Testis (tissue), 3 donors: ENCODE data around the gene DAND5. TPM values are rescaled to one million over a fixed set of nuclear protein-coding genes. Genes with fewer than 3 reads are reported as not detected.

Experiments
- DNase-seq: peaks from one replicate; pipeline ENCODE4 v3.0.0-alpha.2; 2019
- H3K27ac ChIP-seq, 2 donors: fragments of 200-600 bp; sonication (generic); one replicate each; pipeline ENCODE4 v1.5.1; 2019
- H3K27me3 ChIP-seq: fragments of 200-600 bp; sonication (generic); one replicate; pipeline ENCODE4 v1.5.1; 2019
- H3K36me3 ChIP-seq: fragments of 200-600 bp; sonication (generic); one replicate; pipeline ENCODE4 v1.5.1; 2017; ENCODE audit warnings: low read depth; ENCODE audit errors: missing control alignments
- H3K4me1 ChIP-seq: fragments of 200-600 bp; sonication (generic); one replicate; pipeline ENCODE4 v1.5.1; 2019
- H3K4me3 ChIP-seq, 2 donors: fragments of 200-600 bp; sonication (generic); one replicate each; pipeline ENCODE4 v1.5.1; 2017 to 2019
- H3K9me3 ChIP-seq: fragments of 200-600 bp; sonication (generic); one replicate; pipeline ENCODE4 v1.5.1; 2017
- POLR2A ChIP-seq: fragments of 450-650 bp; IDR thresholded peaks from one replicate; pipeline ENCODE4 v1.6.1; 2017; ENCODE audit warnings: antibody characterized with exemption, mild to moderate bottlenecking, moderate library complexity
- WGBS, 2 donors: methylation state at CpG; one replicate each; pipeline ENCODE4 v1.1.5; 2018; 5-methylcytosine and 5-hydroxymethylcytosine counted together
- intact Hi-C: fragments of 100-400 bp; cut with DNase I; formaldehyde crosslinking; loops from one replicate; pipeline ENCODE4 v1.15.1; 2023; ENCODE audit warnings: low total_unique reads
- polyA plus RNA-seq: library from polyadenylated mRNA; stranded (reverse); fragments of 350-450 nt; fragmentation: Illumina TruSeq; extraction: RNeasy Lipid Tissue Mini Kit (QIAGEN cat#74804); gene quantifications from one replicate; pipeline ENCODE4 v1.2.3, GENCODE V29; 2014; ENCODE audit warnings: low read depth, low replicate concordance; ENCODE audit not compliant: insufficient read depth
- total RNA-seq, 2 donors: library from RNA; depleted of rRNA; stranded (reverse); fragments of >200 nt; gene quantifications; one replicate each; pipeline ENCODE4 v1.2.3, GENCODE V29; 2016
- TF ChIP-seq, protein P1 (sequence below), 3 experiments: fragments of 450-650 bp in 2 of 3; fragments of 200-600 bp in 1 of 3; sonication (generic) in 1 of 3; IDR thresholded peaks; one replicate each; pipeline ENCODE4 v1.5.1; 2016 to 2019; ENCODE audit warnings: antibody characterized with exemption in 3 of 3, mild to moderate bottlenecking in 2 of 3, moderate library complexity in 1 of 3

The DAND5 gene
- total and polyA plus RNA-seq, 3 donors from 2014 or later = 0.16 to 2.8 (median 1.4) TPM

DNA sequence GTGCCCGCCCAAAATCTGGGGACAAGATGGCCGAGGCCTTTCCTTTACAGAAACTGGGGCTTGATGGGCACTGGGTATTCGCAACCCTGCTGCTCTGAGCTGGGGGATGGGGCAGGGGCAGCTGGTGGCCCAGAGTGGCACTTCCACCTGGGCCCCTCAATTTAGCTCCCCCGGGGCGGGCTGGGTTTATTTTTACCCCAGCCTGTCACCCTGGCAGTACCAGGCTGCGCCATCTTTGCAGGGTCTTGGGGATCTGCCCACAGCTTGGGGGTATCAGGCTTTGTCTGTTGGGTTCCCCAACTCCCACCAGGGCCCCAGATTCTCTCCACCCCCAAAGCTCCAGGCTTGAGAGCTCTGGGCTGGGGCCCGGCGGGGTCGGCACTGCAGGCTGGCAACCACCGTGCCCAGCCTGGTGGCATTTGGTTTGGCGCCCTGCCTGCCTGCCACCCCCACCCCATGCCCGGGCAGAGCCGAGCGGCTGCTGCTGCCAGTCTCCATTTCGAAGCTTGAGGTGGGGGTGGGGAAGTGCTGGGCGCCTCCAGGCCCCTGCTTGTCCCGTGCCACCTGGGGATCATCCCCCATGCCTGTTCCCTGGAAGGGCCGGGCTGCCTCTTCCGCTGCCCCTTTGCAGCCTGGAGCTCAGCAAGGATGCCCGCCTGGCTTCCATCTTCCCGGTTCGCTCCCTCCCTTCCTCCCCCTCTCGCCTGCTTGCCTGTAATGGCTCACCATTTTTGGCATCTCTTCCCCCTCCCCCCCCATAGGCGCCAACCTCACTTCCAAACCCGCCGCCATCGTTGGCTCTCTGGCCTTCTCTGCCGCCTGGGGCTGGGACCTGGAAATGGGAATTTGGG lies 37.3 kb downstream of the DAND5 start:
- intact Hi-C loops = no loop called here
- H3K9me3 ChIP-seq = no peaks in the 10 kb centered on the region
- no peak overlapping the region for H3K4me3 ChIP-seq
- no peaks in the 10 kb centered on the region for H3K36me3 ChIP-seq
- WGBS, 2 donors = 73 to 80% methylated on average over 20 to 28 of the region's 28 CpGs
- H3K4me1 ChIP-seq = peaks cover 59% of the 10 kb centered on the region
- DNase-seq = no peak
- TF ChIP-seq POLR2A = no peak
- TF ChIP-seq, protein P1, sequence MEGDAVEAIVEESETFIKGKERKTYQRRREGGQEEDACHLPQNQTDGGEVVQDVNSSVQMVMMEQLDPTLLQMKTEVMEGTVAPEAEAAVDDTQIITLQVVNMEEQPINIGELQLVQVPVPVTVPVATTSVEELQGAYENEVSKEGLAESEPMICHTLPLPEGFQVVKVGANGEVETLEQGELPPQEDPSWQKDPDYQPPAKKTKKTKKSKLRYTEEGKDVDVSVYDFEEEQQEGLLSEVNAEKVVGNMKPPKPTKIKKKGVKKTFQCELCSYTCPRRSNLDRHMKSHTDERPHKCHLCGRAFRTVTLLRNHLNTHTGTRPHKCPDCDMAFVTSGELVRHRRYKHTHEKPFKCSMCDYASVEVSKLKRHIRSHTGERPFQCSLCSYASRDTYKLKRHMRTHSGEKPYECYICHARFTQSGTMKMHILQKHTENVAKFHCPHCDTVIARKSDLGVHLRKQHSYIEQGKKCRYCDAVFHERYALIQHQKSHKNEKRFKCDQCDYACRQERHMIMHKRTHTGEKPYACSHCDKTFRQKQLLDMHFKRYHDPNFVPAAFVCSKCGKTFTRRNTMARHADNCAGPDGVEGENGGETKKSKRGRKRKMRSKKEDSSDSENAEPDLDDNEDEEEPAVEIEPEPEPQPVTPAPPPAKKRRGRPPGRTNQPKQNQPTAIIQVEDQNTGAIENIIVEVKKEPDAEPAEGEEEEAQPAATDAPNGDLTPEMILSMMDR (IDR thresholded peaks at IDR 0.05) = no peak
- H3K27ac ChIP-seq = no peak overlapping the region
- H3K27me3 ChIP-seq = no peaks in the 10 kb centered on the region

DNA sequence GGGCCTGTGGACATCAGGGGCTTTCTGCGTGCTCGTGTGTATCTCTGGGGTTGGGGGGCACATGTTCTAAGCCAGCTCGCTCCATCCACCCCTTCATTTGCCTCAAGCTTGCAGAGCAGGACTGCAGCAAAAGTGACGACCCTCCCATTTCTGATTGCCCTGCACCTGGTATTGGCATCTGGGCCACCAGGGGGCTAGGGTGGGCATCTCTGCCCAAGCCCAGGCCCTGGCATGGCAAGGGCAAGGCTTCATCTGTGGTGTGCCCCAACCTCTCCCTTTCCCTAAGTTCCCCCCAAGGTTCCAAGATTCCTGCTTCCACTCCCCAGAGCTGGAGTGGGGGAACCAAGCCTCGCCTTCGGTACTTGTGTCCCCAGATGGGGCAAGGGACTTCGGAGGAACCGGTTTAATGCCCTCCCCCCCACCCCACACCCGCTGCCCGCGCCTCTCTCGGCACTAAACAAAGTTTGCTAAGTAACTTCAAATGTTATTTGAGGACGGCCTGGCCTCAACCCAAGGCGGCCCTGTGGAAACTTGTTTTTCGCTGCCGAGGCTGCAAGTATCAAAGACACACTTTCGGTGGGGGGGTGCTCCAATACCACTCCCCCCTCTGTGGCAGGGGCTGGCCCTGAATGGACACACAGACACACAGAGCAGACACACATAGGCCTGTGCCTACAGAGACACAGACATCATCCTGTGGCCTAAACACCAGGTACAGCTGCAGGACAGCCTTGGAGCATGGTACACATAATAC lies 38.1 kb downstream of the DAND5 start:
- H3K4me1 ChIP-seq = peaks cover 57% of the 10 kb centered on the region
- intact Hi-C loops = no loop called here
- no peaks in the 10 kb centered on the region for H3K27me3 ChIP-seq
- 47 to 70% methylated on average over 6 to 17 of the region's 17 CpGs for WGBS, 2 donors
- no peak overlapping the region for H3K4me3 ChIP-seq
- no peaks in the 10 kb centered on the region for H3K36me3 ChIP-seq
- peak overlapping the region in 1 of 2 donors; percentile 45 for H3K27ac ChIP-seq
- no peaks in the 10 kb centered on the region for H3K9me3 ChIP-seq
- no peak for TF ChIP-seq POLR2A
- TF ChIP-seq, protein P1 (IDR thresholded peaks at IDR 0.05) = no peak
- peak; percentile 75 for DNase-seq

DNA sequence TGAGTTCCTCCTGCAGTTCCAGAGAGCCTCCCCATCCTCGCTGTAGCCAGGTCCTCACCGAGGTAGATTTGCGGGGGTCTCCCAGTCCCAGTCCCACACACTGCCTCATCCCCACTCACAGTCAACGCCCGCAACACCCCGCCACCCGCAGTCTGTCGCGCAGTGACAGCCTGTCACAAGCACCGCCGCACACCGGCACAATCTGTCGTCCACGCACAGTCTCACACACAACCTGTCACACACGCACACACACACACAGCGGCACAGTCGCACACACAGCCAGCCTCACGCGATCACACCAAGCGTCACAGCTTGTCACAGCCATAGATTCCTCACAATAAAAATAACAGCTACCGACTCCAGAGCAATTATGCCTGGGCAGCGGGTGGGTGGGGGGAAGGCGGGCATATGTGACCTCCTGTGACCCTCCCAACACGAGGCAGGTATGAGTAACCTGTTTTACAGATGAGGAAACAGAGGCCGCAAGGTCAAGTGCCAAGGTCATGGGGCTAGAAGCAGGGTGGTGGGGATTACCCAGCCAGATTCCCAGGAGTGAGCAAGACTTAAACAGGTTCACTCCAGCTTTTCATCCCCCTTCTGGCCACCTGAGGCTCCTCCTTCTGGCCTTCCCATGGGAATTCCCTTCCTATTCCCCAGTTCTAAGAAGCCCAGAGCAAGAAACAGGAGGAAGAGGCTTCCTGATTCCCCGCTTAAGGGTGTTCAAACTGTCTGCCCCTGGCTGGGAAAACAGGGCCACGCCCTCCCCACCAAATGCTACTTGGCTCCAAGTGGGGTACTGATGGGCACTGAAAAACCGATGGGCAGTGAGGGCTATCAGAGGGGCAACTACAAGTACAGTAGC lies 39.8 kb downstream of the DAND5 start:
- H3K4me3 ChIP-seq = no peak overlapping the region
- TF ChIP-seq, protein P1 (IDR thresholded peaks at IDR 0.05) = no peak
- no peak for TF ChIP-seq POLR2A
- WGBS, 2 donors = 82 to 87% methylated on average over 24 to 28 of the region's 28 CpGs
- H3K27me3 ChIP-seq = no peaks in the 10 kb centered on the region
- intact Hi-C loops = no loop called here
- peak overlapping the region; percentile 15 to 94 for H3K27ac ChIP-seq
- no peak for DNase-seq
- no peaks in the 10 kb centered on the region for H3K9me3 ChIP-seq
- H3K4me1 ChIP-seq = peaks cover 56% of the 10 kb centered on the region
- no peaks in the 10 kb centered on the region for H3K36me3 ChIP-seq

DNA sequence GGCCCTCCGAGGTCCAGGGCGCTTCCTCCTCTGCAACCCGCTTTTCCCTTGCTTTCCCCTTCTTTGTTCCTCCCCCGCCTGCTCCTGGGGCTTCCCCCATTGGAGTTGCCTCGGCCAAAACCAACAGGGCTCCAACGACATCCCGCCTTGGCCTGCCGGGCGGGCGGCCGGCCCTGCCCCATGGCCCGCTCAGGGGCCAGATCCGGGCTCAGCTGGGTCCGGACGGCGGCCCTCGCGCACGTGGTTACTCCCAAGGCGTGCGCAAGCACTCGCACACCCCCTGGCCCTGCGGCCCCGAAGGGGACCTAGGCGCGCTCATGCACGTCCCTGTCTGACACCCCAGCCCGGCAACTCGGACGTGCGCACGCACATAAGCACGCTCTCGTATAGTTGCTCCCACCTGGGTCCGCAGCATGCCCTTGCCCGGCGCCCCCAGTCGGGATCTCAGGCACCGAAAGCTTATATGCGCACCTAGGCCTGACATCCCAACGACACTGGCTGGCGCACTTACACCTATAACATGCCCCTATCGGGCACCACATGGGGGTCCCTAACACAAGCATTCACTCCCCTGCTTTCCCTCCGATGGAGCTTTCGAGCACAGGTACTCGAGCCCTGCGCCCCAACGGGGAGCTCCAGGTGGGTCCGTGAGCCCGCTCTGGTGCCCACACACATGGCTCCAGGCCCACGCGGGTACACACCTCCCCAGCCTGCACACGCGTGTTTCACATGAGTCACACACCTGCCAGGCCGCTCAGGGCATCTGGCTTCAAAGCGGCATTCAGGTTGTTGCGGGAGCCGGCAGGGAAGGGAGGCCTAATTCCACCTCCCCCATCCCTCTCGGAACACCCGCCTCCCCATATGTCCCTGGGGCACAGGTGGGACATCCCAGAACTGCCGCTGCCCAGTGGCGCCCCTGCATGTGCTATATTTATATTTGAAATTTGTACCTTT lies 40.9 kb downstream of the DAND5 start:
- intact Hi-C loops = no loop called here
- no peaks in the 10 kb centered on the region for H3K9me3 ChIP-seq
- H3K27me3 ChIP-seq = no peaks in the 10 kb centered on the region
- H3K4me1 ChIP-seq = peaks cover 66% of the 10 kb centered on the region
- peak; percentile 61 for DNase-seq
- WGBS, 2 donors = 37 to 48% methylated on average over 16 to 62 of the region's 62 CpGs
- no peaks in the 10 kb centered on the region for H3K36me3 ChIP-seq
- no peak for TF ChIP-seq POLR2A
- H3K27ac ChIP-seq = peak overlapping the region; percentile 15 to 94
- H3K4me3 ChIP-seq = no peak overlapping the region
